Keratinocyte (primary cell): Measurements from ENCODE around the gene USP38. TPM values are rescaled to one million over a fixed set of nuclear protein-coding genes. Genes with fewer than 3 reads are reported as not detected.

Experiments
- DNase-seq: peaks from one replicate; pipeline ENCODE4 v3.0.0-alpha.2; 2011; ENCODE audit warnings: low read depth, missing footprints, low spot score
- FAIRE-seq: peaks from 2 replicates; lab custom pipeline; 2011; peaks lifted over from hg19 to GRCh38; lab: Jason Lieb, UNC
- H2AFZ ChIP-seq: 2 replicates; pipeline ENCODE4 v1.6.0; 2012; ENCODE audit warnings: low read length, control low read depth, inconsistent platforms; ENCODE audit not compliant: control insufficient read depth
- H3K27ac ChIP-seq: 2 replicates; pipeline ENCODE4 v1.5.1; 2011; ENCODE audit warnings: low read length; ENCODE audit not compliant: control insufficient read depth, insufficient read depth
- H3K27me3 ChIP-seq: 3 replicates; pipeline ENCODE4 v1.6.0; 2011; ENCODE audit warnings: low read length; ENCODE audit not compliant: control insufficient read depth, insufficient read depth; ENCODE audit errors: extremely low read depth
- H3K36me3 ChIP-seq, 2 experiments: 2 replicates in 1 of 2; 3 replicates in 1 of 2; pipeline ENCODE4 v1.5.1; 2011; ENCODE audit warnings: low read length in 2 of 2, mild to moderate bottlenecking in 1 of 2; ENCODE audit not compliant: control insufficient read depth in 2 of 2, insufficient read depth in 2 of 2; ENCODE audit errors: extremely low read depth in 1 of 2
- H3K4me1 ChIP-seq: 3 replicates; pipeline ENCODE4 v1.5.1; 2011; ENCODE audit warnings: low read length; ENCODE audit not compliant: control insufficient read depth, insufficient read depth; ENCODE audit errors: extremely low read depth
- H3K4me2 ChIP-seq: 3 replicates; pipeline ENCODE4 v1.6.0; 2011; ENCODE audit warnings: low read depth, low read length; ENCODE audit not compliant: control insufficient read depth, insufficient read depth; ENCODE audit errors: extremely low read depth
- H3K4me3 ChIP-seq, 3 experiments: fragments of 200-600 bp in 1 of 3; sonication (generic) in 1 of 3; 2 replicates in 2 of 3; 3 replicates in 1 of 3; pipeline ENCODE4 v1.5.1; 2011 to 2016; ENCODE audit warnings: low read length in 3 of 3, mild to moderate bottlenecking in 3 of 3, control low read depth in 2 of 3, inconsistent platforms in 1 of 3, low read depth in 1 of 3, mixed read lengths in 1 of 3, mixed run types in 1 of 3, moderate library complexity in 1 of 3; ENCODE audit not compliant: control insufficient read depth in 2 of 3, insufficient read depth in 2 of 3; ENCODE audit errors: extremely low read depth in 1 of 3
- H3K79me2 ChIP-seq: 2 replicates; pipeline ENCODE4 v1.6.0; 2012; ENCODE audit warnings: low read length; ENCODE audit not compliant: control insufficient read depth, insufficient read depth
- H3K9ac ChIP-seq: 3 replicates; pipeline ENCODE4 v1.6.0; 2011; ENCODE audit warnings: low read length; ENCODE audit not compliant: control insufficient read depth, insufficient read depth; ENCODE audit errors: extremely low read depth
- H3K9me1 ChIP-seq: 3 replicates; pipeline ENCODE4 v1.6.0; 2011; ENCODE audit warnings: low read length; ENCODE audit not compliant: control insufficient read depth, insufficient read depth; ENCODE audit errors: extremely low read depth
- H3K9me3 ChIP-seq: 2 replicates; pipeline ENCODE4 v1.5.1; 2012; ENCODE audit warnings: low read depth, low read length; ENCODE audit not compliant: control insufficient read depth
- H4K20me1 ChIP-seq: 3 replicates; pipeline ENCODE4 v1.6.0; 2011; ENCODE audit warnings: low read length; ENCODE audit not compliant: control insufficient read depth, insufficient read depth; ENCODE audit errors: extremely low read depth
- CTCF ChIP-seq, 3 experiments: IDR thresholded peaks in 1 of 3; conservative IDR thresholded peaks in 1 of 3; optimal IDR thresholded peaks in 1 of 3; 2 replicates in 2 of 3; 3 replicates in 1 of 3; pipeline versions ENCODE3 to v1.5.1; 2011; ENCODE audit warnings: low read length in 3 of 3, mild to moderate bottlenecking in 3 of 3, moderate library complexity in 2 of 3, control low read depth in 1 of 3, inconsistent platforms in 1 of 3; ENCODE audit not compliant: insufficient read depth in 2 of 3; ENCODE audit errors: extremely low read depth in 1 of 3
- EZH2 ChIP-seq: IDR thresholded peaks from one replicate; pipeline ENCODE4 v1.6.1; 2012; ENCODE audit warnings: inconsistent platforms, mild to moderate bottlenecking, low read length, moderate library complexity
- dilution Hi-C: fragments of 300-500 bp; cut with MboI; formaldehyde crosslinking; loops from one replicate; pipeline ENCODE4 v1.7.0; 2020; ENCODE audit warnings: low sequenced_read_pairs; ENCODE audit not compliant: extremely low pct_ligation_motif_present
- polyA plus RNA-seq, 5 experiments: library from polyadenylated mRNA; depleted of rRNA in 3 of 5; stranded (reverse) in 3 of 5; stranded (forward) in 1 of 5; unstranded in 1 of 5; fragments of >200 nt; gene quantifications; 1 replicate in 1 of 5; 2 replicates in 3 of 5; 3 replicates in 1 of 5; pipeline versions ENCODE4 v1.2.1 to v1.2.3, GENCODE V29; 2011 to 2012; ENCODE audit warnings: missing spikeins in 2 of 5, low read depth in 1 of 5, low replicate concordance in 1 of 5

The USP38 gene
- polyA plus RNA-seq, 1 donor (not counting 4 experiments of a cell fraction or from before 2014, with no cell fraction given): 12.8 TPM

- H3K4me1 ChIP-seq: peaks cover 17% of the 10 kb centered on the region
- DNase-seq (no peak), FAIRE-seq (no peak)
- no peak overlapping the region for H3K27ac ChIP-seq
- dilution Hi-C loops: no loop called here
- H3K4me2 ChIP-seq: no peak overlapping the region
- no peaks in the 10 kb centered on the region for H4K20me1 ChIP-seq
- no peaks in the 10 kb centered on the region for H3K36me3 ChIP-seq
- H2AFZ ChIP-seq: no peak overlapping the region
- H3K79me2 ChIP-seq: no peaks in the 10 kb centered on the region
- H3K4me3 ChIP-seq: no peak overlapping the region
- no peaks in the 10 kb centered on the region for H3K27me3 ChIP-seq
- no peak overlapping the region for H3K9ac ChIP-seq
- H3K9me1 ChIP-seq: no peaks in the 10 kb centered on the region
- no peaks in the 10 kb centered on the region for H3K9me3 ChIP-seq
- TF ChIP-seq EZH2: no peak
- no peak for TF ChIP-seq CTCF (optimal IDR thresholded peaks at IDR 0.05 in 1 of 3, IDR thresholded peaks at IDR 0.05 in 1 of 3, conservative IDR thresholded peaks at IDR 0.05 in 1 of 3; ENCODE audit: extremely low read depth in 1 of 3, insufficient read depth in 2 of 3, low read length in 3 of 3)
These were observed 72.6 kb downstream of the USP38 start for GRCh38 chr4:143257356-143257755.

GRCh38 chr4:143260750-143261149 lies 76.0 kb downstream of the USP38 start:
- no peak overlapping the region for H3K4me2 ChIP-seq

More at GRCh38 chr4:143260750-143261149, 76.0 kb downstream of the USP38 start:
- Histone ChIP-seq H3K79me2 (no peaks in the 10 kb centered on the region), H3K27me3 (no peaks in the 10 kb centered on the region), H3K27ac (no peak overlapping the region), H3K4me3 (no peak overlapping the region), H2AFZ (no peak overlapping the region), H3K9me3 (no peaks in the 10 kb centered on the region), H3K9me1 (no peaks in the 10 kb centered on the region), H3K4me1 (peaks cover 7% of the 10 kb centered on the region), H3K36me3 (no peaks in the 10 kb centered on the region), H3K9ac (no peak overlapping the region), H4K20me1 (no peaks in the 10 kb centered on the region)
- TF ChIP-seq CTCF (optimal IDR thresholded peaks at IDR 0.05 in 1 of 3, IDR thresholded peaks at IDR 0.05 in 1 of 3, conservative IDR thresholded peaks at IDR 0.05 in 1 of 3; ENCODE audit: extremely low read depth in 1 of 3, insufficient read depth in 2 of 3, low read length in 3 of 3) (no peak), EZH2 (no peak)
- dilution Hi-C loops: no loop called here
- no peak for DNase-seq
- FAIRE-seq: no peak
